ENCODE data around the gene PSMB5. TPM values are rescaled to one million over a fixed set of nuclear protein-coding genes. Genes with fewer than 3 reads are reported as not detected.

PSMB5 gene
- total and polyA plus RNA-seq, 2 of the 13 experiments (the other 11 are each of a cell fraction or from before 2014, with no cell fraction given) = 705 to 871 TPM

- no peak for TF ChIP-seq ZNF318 (CRISPR knock-in tag; IDR thresholded peaks at IDR 0.05)
- no peak for TF ChIP-seq DNMT3B (CRISPR knock-in tag; conservative IDR thresholded peaks at IDR 0.05)
- no peak for TF ChIP-seq KDM5A (IDR thresholded peaks at IDR 0.05; ENCODE audit: borderline replicate concordance, low read length)
- TF ChIP-seq RBAK (CRISPR knock-in tag; IDR thresholded peaks at IDR 0.05) = no peak
- TF ChIP-seq, protein P1, sequence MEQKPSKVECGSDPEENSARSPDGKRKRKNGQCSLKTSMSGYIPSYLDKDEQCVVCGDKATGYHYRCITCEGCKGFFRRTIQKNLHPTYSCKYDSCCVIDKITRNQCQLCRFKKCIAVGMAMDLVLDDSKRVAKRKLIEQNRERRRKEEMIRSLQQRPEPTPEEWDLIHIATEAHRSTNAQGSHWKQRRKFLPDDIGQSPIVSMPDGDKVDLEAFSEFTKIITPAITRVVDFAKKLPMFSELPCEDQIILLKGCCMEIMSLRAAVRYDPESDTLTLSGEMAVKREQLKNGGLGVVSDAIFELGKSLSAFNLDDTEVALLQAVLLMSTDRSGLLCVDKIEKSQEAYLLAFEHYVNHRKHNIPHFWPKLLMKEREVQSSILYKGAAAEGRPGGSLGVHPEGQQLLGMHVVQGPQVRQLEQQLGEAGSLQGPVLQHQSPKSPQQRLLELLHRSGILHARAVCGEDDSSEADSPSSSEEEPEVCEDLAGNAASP (CRISPR knock-in tag; IDR thresholded peaks at IDR 0.05; ENCODE audit: borderline replicate concordance) = no peak
- TF ChIP-seq BCL6 (CRISPR knock-in tag; IDR thresholded peaks at IDR 0.05) = no peak
- TF ChIP-seq SRY (CRISPR knock-in tag; IDR thresholded peaks at IDR 0.05) = no peak
- no peak for TF ChIP-seq SCMH1 (CRISPR knock-in tag; IDR thresholded peaks at IDR 0.05; ENCODE audit: borderline replicate concordance)
- TF ChIP-seq NFE2L1 (CRISPR knock-in tag; IDR thresholded peaks at IDR 0.05; ENCODE audit: borderline replicate concordance) = no peak
- no peak for TF ChIP-seq ZNF747 (CRISPR knock-in tag; IDR thresholded peaks at IDR 0.05; ENCODE audit: borderline replicate concordance)
- no peak for TF ChIP-seq ZNF672 (CRISPR knock-in tag; IDR thresholded peaks at IDR 0.05)
- 0 out of 2 replicates have a peak, but pooled peaks have one; percentile 67 for TF ChIP-seq MBD4 (IDR thresholded peaks at IDR 0.05; ENCODE audit: borderline replicate concordance, low read length)
- no peak for TF ChIP-seq KAT7 (CRISPR knock-in tag; IDR thresholded peaks at IDR 0.05; ENCODE audit: borderline replicate concordance)
- TF ChIP-seq, protein P2, sequence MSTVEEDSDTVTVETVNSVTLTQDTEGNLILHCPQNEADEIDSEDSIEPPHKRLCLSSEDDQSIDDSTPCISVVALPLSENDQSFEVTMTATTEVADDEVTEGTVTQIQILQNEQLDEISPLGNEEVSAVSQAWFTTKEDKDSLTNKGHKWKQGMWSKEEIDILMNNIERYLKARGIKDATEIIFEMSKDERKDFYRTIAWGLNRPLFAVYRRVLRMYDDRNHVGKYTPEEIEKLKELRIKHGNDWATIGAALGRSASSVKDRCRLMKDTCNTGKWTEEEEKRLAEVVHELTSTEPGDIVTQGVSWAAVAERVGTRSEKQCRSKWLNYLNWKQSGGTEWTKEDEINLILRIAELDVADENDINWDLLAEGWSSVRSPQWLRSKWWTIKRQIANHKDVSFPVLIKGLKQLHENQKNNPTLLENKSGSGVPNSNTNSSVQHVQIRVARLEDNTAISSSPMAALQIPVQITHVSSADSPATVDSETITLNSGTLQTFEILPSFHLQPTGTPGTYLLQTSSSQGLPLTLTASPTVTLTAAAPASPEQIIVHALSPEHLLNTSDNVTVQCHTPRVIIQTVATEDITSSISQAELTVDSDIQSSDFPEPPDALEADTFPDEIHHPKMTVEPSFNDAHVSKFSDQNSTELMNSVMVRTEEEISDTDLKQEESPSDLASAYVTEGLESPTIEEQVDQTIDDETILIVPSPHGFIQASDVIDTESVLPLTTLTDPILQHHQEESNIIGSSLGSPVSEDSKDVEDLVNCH (CRISPR knock-in tag; IDR thresholded peaks at IDR 0.05) = no peak
- no peak for TF ChIP-seq ZNF501 (CRISPR knock-in tag; IDR thresholded peaks at IDR 0.05)
- TF ChIP-seq, protein P3, sequence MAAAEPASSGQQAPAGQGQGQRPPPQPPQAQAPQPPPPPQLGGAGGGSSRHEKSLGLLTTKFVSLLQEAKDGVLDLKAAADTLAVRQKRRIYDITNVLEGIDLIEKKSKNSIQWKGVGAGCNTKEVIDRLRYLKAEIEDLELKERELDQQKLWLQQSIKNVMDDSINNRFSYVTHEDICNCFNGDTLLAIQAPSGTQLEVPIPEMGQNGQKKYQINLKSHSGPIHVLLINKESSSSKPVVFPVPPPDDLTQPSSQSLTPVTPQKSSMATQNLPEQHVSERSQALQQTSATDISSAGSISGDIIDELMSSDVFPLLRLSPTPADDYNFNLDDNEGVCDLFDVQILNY (CRISPR knock-in tag; conservative IDR thresholded peaks at IDR 0.05) = no peak
- peak; percentile 22; the same call in 1 of the 2 replicates for TF ChIP-seq POLR2G (IDR thresholded peaks at IDR 0.05; ENCODE audit: low read depth, low read length)
- no peak for TF ChIP-seq MXI1 (IDR thresholded peaks at IDR 0.05; ENCODE audit: borderline replicate concordance, low read depth, low read length)
These were observed 44.0 kb upstream of the PSMB5 start (continued) for GRCh38 chr14:23078692-23079116.
